NCI-H345 (cell line): ENCODE results near the gene GLE1.
"Not testable (repeated sequence)": the region's sequence is repeated elsewhere in the genome, so short reads cannot be mapped to it uniquely, and the experiment has no call there.

Experiments used
- DNase-seq: peaks from one replicate; lab custom pipeline; 2025; lab: John Stamatoyannopoulos, UW

Gene GLE1

DNA sequence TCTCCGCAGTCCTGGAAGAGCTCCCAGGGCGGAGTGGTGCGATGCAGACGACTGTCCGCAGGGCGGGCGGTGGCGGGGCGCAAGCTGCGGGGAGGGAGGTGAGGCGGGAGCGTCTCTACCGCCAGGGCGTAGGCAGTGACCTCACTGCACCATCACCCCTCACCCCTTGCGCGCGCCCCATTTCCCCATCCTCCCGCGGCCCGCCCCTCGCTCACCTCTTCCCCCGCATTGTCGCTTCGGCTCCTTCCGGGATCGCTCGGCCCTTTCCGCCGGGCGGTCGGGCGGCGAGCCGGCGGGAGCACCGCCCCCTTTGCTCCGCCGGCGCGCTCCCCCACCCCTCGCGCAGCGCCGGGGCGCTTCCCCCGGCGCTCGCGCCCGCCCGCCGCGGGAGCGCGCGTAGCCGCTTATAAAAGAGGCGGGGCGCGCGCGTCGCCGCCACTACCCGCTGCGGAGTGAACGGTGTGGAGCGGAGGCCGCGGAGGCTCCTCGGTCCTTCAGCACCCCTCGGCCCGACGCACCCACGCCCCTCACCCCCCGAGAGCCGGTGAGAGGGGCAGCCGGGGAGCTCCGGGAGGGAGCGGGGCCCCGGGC lies 47.7 kb downstream of the GLE1 start, which contains the start of gene SPTAN1:
TSS of gene SPTAN1 (plus strand) at position 435 of the 591 bp plus-strand sequence. CDS start 14,154 bp downstream, outside the sequence.
- peak; percentile 93 for DNase-seq

DNA sequence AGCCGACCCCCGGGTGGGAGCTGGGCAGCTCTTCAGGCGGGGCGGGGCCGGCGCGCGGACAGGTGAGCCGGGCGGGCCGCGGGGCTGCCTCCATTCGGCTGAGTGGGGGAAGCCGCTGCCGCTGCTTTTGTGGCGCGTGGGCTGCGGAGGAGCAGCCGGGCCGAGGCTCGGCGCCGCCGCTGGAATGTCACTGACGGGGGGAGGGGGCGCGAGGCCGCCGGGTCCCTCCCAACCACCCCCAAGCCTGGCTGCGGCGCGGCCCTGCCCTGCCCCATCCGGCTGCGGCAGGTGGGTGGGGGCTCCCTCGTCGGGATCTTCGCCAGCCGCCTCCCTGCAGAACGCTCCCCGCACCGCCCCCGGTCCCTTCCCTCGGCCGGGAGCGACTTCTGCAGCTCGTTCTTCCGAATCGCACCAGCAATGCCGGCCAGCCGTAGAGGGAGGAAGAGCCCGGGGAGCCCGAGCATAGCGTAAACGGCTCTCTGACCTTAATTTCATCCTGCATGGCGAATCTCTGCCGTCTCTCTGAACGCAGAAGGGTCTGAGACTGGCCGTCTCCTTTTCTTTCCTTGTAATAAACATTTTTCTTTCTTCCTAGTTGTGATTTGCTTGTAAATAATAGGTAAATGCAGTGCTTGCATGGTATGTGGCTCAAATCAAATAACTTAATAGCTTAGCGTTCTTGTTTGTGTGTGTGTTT lies 48.4 kb downstream of the GLE1 start:
- DNase-seq: peak; percentile 68

DNA sequence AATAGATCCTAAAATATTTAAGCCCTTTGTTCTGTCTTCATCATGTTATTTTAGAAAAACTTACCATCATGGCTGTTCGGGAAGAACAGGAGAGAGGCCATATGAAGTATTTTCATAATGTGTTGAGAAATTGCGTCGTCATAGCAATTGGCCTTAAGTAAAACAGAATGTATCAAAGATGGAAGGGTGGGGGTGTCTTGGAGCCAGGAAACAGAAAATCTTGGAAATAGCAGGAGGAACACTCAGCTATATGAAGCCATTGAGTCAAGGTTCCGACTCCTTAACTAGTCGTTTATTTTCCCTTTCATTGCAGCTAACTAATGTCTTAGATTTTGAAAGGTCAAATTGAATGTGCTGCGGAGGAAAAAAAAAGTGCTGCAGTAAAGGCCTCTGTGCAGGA lies 49.2 kb downstream of the GLE1 start:
- no peak for DNase-seq

DNA sequence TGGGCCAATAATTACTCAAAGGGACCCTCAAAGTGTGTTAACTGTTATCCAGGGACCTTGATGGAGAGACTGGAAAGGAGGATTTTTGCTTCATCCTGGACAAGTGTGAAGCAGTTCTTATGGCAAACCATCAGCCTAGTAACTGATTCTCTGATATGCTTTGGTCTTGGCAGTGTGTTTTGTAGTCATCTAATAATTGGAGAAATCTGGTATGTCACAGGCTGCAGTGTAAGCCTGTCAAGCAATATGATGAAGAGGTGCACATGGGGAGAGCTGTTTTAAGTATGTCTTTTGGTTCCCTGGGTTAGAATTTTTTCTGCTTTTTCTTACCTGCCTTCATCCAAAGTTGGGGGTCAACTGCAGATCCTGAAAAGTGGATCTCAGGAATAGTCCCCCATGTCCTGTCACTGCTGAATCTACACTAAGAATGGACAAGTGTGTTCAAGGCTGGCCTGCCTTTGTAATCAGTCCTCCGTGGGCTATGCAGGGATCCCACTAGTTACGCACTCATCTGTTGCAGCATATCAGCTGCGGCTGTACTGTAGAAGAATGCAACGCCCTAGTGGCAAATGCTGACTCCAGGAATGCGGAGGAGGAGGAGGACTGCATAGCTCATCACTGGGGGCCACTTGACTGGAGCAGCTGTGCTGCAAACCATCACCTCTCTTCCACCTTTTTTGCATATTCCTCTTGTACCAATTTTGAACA lies 49.8 kb downstream of the GLE1 start:
- DNase-seq: no peak

DNA sequence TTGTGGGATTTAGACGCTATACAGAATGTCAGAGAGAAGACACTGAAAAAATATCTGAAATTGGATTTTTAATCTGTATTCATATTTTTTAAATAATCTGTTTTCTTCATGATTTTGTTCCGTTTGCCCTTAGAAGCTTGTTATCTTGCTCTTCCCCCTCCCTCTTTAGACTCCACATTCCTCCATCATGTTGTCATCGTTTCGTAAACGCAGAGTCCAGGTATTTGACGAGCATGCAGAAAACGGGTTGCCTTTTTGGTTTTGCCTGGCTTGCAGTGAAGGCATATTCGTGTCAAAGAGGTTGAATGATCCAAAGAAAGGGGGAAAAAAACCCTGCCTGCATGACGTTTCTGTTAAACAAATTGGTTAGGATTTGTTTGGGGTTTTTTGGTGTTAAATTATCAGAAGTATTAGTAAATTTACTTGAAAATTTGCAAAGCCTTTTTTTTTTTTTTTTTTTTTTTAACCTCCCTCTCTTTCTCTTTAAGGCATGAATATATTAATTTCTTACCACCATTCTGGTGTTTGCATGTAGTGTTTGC lies 50.7 kb downstream of the GLE1 start:
- no peak for DNase-seq

DNA sequence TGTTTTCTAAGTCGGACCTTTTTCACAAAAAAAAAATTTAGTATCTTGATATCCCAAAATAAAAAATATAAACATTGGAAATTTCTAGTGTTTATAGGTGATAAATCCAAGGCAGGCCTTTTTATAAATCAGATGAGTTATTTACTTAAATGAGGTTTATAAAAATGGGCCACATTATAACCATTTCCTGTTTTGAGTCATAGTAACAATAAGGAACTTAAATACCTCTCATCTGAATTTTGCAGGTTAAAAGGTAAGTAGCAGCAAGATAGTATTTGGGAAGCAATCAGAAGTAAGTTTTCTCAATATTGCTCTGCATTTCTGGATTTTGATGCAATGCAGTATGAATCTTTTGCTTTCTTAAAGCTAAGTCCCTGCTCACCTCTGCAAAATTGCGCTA lies 51.8 kb downstream of the GLE1 start:
- DNase-seq: no peak

DNA sequence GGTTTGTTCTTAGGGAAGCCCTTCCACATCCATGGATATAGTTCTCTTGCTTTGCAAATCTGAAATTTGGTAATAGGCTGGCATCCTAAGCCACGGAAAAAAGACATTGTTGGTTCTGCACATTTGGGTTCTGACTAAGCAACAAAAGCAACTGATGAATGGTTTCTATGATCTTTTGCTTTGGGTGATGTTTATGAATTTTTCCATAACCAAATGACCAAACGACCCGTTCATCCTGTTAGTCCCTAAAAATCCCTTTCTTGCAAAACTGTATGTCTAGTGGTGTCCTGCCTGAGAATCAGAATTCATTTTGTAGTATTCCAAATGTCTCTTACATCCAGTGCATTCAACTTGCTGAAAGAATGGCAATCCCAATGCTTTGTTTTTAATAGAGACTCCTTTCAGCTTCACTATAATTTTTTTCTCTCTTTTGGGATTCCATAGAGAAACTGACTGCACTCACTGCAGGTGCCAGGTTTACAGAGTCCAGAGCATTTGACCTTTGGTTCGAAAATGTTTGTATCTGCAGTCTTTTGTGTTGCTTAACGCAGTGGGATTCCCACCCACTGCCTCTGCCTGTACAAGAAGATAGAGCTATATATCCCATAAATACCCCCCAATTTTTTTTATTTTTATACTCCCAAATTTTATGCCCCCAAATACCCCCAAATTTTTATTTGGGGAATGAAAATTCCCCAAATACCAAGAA lies 52.6 kb downstream of the GLE1 start:
- DNase-seq: no peak

DNA sequence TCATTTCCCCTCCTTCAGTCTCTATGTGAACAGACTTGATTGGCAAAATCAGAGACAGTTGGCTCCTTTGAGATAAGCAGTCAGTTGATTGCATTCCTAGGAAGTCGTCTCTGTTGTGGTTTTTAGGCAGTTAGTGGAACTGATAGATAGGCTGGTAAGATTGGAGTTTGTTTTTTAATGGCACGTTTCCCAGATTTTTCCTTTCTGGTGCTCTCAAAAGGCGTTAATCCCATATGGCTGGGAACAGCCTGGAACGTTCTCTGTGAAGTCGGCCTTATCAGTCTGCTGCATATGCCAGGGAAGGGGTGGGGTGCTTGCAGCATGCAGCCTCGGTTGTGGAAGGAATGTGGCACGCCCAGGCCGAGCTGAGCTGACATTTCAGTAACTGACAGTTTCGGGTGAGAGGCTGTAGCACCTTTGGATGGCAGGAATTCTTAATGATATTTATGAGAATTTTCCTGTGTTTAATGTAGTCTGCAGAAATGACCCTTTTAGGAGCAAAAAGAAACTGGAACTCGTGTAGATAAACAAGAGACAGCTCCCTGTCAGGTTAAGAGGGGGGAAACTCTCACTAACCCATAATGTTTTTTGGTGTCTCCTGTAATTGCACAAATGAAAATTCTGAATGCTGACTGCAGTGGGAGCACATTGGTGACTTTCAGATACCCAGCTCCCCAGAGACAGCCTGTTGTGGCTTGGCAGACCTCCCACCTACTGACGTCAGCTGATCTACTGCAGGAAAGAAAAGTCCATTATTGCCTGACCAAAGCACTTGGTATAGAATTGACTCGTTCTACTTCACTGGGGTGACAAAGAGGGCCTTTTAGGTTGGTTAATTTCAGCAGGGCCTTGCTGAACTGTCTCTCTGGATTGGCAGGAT lies 54.2 kb downstream of the GLE1 start:
- DNase-seq: peak; percentile 93

DNA sequence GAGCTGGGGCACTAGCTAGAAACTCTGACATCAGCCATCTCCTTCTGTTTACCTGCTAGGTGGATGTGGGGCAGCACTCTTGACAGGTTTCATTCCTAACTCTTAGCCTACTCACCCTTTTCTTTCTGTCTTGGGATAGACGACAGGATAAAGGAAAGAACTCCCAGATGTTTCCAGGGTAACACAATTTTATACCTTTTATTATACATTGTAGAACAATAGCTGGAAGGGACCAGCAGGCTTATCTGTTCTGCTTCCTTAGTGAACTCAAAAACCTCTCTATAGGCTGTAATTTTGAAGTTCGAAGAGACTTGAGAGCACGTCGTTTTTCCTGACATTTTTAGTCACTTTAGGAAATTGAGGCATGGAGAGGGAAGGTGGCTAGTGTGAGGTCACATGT lies 61.1 kb downstream of the GLE1 start:
- DNase-seq: no peak

DNA sequence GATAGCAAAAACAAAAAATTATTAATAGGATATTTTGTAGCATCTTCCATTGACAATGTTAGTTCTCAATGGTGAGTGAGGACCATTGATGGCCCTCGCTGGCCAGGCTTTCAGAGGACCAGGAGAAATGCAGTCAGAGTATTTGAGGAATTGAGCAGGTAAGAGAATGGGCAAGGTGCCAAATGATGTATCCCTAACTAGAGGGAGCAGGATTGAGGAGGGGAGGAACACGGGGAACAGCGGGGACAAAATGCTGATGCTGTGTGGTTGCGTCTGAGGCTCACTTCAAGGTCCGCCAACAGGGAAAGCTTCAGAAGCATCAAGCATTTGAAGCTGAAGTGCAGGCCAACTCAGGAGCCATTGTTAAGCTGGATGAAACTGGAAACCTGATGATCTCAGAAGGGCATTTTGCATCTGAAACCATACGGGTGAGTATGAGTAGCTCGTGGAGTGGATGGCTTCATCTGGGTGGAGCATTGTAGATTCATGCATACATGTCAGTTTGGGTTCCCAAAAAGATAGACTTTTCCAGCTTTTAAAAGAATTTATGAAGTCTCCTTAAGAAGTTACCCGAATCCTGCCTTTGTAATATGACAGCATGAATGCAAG lies 64.1 kb downstream of the GLE1 start:
- DNase-seq: peak; percentile 15

DNA sequence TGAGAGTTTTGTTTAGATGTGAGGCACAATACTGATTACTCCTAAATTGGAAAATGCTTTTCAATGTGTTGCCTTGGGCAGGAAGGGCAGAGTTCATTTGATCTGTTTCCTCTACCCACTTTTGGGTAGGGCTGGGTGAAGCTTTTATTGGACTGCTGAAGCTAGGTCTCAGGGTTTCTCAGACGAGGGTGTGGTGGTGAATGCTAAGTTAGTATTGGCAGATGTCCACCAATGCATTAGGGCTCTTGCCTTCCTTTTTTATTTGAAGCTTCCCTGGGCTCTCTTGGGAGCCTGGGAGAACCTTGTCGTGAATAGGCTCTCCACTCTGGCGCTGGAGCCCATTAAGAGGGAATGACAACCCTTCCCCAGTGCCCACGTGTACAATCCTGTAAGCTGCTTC lies 71.0 kb downstream of the GLE1 start:
- DNase-seq: no peak

DNA sequence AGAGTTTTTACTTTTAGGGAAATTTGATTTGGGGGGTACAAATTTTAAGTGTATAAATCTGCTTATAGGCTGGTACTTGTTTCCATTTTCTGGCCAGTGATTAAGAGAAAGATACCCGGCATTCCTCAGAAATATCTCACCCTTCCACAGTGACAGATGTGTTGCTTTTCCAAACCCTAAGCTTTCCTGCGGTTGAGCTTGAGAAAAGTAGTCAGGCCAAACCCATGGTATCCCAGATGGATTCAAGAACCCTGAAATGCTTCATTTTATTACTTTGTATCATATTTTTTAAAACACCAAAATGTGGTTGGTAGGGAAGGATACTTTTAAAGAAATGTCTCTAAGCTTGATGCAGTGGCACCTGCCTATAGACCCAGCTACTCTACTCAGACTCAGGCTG lies 71.4 kb downstream of the GLE1 start:
- DNase-seq: no peak

DNA sequence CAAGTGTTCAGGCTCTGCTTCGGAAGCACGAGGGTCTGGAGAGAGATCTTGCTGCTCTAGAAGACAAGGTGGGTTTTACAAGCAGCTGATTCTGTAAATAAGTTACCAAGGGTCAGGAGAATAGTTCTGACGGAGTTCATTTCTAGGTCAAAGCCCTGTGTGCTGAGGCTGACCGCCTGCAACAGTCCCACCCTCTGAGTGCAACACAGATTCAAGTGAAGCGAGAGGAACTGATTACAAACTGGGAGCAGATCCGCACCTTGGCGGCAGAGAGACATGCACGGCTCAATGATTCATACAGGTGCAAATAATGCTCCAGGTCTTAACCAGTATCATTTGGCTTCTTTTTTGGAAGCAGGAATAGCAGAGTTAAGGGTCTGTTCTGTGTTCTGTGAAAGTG lies 72.7 kb downstream of the GLE1 start:
- no peak for DNase-seq

DNA sequence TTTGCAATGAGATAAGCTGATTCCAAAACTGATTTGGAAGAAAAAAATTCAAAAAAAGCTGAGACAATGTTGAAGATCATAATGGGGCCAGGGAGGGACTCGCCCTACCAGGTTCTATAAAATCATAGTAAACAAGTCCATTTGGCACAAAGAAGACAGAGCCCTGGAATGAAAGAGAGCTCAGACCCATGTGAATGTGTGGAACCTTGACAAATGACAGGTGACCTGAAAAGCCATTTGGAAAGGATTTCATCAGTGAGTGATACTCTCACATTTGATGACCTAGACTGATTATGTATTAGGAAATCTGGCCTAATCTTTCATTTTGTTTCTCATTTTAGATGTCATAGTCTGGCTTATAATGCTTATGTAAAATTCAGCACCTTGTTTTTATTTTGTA lies 74.7 kb downstream of the GLE1 start:
- no peak for DNase-seq

DNA sequence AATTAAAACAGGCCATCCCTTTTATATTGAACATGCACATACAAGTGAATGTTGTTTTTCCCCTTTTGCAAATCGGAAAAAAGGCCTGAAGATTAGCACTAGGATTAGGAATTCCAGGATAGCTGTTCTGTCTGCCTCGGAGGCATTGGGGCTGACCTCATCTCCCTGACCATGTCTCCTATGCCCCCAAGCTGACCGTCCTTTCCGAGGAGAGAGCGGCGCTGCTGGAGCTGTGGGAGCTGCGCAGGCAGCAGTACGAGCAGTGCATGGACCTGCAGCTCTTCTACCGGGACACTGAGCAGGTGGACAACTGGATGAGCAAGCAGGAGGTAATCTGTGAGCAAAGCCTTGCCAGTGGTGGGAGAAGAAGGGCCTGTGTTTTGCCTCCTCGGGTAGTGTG lies 76.2 kb downstream of the GLE1 start:
- DNase-seq: no peak

DNA sequence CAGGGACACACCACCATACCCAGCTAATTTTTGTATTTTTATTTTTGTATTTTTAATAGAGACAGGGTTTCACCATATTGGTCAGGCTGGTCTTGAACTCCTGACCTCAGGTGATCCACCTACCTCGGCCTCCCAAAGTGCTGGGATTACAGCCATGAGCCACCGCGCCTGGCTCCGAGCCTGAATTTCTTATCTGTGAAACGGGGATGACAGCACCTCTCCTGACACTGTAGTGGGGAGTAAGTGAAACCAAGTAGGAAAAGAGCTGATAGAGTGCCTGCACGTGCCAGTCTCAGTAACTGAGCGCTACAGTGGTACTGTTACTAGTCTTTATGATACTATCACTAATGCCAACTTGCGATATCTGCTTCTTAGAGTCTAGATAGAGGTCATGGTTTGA lies 80.6 kb downstream of the GLE1 start:
- not testable (repeated sequence) for DNase-seq

DNA sequence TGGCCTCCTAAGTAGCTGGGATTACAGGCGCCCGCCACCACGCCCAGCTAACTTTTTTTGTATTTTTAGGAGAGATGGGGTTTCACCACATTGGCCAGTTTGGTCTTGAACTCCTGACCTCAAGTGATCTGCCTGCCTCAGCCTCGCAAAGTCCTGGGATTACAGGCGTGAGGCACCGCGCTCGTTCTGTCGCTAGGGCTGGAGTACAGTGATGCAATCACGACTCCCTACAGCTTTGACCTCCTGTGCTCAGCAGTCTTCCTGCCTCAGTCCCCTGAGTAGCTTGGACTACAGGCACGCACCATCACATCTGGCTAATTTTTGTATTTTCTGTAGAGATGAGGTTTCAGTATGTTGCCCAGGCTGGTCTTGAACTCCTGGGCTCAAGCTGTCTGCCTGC lies 82.4 kb downstream of the GLE1 start:
- DNase-seq: not testable (repeated sequence)

DNA sequence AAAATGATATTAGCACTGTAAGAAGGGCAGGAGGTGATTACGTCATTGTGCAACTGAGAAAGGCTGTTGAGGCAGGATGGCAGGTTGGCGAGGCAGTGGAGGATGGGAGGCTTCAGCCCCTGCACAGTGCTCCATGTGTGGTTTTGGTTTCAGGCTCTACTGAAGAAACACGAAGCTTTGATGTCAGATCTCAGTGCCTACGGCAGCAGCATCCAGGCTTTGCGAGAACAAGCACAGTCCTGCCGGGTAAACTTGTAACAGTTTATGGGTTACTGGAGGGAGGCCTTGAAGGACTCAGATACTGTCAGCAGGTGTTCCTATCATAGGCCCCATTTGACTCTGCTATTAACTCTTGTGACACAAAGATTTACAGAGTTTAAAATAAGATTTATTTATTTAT lies 82.9 kb downstream of the GLE1 start:
- no peak for DNase-seq

DNA sequence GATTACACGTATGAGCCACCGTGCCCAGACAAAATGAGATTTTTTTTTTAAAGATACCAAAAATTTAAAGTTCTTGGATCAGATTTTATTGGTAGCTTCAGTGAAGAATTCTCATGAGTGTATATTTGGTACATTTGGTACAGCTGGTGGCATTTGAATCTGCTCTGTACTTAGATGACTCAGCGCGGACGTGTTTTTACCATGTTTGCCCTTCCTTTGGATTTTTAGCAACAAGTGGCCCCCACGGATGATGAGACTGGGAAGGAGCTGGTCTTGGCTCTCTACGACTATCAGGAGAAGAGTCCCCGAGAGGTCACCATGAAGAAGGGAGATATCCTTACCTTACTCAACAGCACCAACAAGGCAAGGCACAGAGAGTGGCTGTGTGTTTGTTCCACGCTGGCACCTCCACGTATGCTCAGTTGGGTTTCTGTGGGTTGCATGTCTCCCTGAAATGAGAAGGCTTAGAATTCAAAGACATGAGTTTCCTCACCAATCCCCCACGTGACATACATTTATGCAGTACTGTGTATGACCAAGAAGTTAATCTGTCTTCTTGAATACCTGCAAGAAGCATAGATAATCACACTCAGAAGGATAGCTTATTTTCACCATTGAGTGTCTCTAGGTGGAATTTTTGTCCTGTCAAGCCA lies 84.2 kb downstream of the GLE1 start:
- no peak for DNase-seq
